D341Med (cell line): Measurements from ENCODE around the gene CENATAC.
A peak's percentile ranks its signal among the peaks of the same experiment; 100 is the strongest.
"Not testable (repeated sequence)": the region's sequence is repeated elsewhere in the genome, so short reads cannot be mapped to it uniquely, and the experiment has no call there.

Source experiments
- DNase-seq: peaks from one replicate; pipeline ENCODE4 v3.0.0; 2012; ENCODE audit warnings: low spot score

Gene CENATAC

DNA sequence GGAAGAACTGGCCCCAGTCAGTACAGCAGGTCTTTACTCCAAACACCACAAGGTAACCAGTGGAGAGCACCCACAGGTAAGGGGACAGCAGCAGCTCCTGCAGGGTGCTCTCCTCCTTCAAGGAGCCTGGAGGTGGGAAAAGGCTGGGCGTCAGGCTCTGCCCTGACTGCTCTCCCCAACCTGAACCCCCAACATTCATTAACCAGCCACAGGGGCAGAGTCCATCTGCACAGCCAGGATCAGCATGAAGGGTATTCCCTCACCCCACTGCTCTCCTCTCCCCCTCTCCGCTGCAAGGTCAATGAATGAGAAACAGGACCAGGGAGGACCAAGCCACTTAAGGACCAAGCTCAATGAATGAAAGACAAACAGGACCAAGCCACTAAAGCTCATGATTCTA lies 29.0 kb downstream of the CENATAC start:
- no peak for DNase-seq

DNA sequence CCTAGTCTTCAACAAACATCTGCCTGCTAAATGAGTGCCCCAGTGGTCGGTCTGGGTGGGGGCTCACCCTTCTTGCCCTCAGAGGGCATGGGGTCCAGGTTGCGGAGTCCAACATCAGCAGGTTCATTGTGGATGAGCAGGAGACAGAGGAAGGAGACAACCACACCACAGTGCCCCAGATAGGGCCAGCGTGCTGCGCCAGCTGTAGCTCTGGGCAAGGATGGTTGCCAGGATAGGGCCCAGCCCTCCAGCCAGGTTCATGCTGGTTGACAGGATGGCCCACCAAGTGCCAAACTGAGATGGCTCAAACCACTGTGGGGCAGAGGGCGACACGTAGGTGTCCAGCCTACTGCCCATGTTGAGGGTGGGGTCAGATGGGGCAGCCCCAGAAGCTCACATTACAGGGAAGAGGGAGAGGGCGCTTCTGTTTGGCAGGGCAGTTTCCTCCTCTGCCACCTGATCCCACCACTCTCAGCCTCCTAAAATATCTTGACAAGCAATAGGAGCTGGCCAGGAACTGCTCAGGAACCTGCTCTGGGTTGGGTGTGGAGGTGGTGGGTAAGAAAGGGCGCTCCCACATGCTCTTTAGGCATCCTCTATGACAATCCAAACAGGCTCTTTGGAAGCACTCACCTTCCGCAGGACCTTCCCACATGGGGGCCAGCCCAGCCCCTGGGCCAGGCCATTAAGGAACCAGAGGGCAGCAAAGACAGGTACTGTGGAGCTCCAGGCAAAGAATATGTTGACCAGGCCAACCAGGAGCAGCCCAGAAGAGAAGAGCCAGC lies 29.8 kb downstream of the CENATAC start:
- DNase-seq = no peak

DNA sequence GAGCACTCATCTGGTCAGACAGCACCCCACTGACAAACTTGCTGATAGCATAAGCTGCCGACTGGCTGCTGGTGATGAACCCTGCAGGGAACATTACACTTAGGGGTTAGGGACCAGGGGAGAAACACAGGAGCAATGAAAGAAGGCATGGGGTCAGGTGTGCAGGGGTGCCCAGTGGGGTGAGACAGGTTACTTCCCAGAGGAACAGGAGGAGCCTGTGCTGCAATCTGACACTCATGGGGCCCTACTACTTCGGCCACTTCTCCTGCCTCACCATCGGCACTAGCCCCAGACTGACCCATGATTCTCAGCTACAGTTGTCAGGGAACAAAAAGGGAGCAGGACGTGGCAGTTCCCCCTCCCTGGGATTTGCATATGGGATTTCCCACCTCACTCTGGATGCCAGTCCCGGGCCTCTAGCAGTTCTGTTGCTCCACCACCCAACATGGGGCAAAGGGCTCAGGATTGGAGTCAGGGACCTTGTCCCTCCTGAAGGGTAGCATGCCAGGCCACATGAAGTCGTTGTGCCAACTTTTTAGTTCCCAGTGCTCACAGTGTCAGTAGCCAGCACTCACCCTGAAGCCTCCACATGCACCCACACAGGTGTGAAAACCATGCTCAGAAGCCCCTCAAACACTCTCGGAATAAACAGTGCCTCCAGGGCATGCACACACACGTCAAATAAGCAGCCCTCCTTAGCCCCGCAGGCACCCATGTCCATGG lies 30.6 kb downstream of the CENATAC start:
- DNase-seq = no peak

DNA sequence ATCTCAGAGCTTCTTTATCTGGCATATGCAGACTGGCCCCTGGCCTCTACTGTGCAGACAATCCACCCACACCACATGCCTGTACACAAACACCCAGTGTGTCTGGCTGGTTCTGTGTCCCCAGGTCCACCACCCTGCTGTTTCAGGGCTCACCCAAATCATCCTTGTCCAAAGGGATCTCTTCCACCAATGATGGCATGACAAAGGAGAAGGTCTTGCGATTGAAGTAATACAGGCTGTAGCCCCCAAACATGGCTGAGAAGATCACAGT lies 31.1 kb downstream of the CENATAC start:
- DNase-seq = no peak

DNA sequence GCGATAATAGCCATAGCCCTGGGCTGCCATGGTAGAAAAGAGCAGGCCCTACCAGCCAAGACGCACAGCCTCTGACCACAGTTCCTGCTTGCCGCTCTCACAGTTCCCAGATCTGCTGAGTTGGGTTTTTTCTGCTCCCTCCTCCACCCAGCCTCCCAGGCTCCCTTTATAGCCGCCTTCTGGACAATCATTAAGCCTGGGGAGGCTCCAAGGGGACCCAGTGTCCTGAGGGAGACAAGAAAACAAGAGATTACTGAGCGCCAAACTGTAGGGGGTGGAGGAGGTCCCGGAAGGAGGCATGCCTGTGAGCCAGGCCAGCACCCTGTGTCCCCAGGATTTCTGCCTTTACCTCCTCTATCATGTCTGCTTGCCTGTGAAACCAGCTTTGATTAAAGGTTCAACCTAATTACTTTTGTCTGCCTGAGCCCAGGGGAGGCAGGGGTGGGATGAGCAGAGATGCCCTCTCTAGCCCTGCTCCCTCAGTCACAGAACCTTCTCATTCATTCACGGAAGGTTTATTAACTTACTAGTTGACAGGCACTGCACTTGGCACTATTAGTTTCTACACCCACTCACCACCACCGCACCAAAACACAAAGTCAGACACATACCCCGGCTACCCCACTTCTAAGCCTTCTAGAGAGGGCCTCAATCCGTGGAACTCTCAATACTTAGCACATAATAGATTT lies 31.5 kb downstream of the CENATAC start:
- DNase-seq = peak; percentile 42

DNA sequence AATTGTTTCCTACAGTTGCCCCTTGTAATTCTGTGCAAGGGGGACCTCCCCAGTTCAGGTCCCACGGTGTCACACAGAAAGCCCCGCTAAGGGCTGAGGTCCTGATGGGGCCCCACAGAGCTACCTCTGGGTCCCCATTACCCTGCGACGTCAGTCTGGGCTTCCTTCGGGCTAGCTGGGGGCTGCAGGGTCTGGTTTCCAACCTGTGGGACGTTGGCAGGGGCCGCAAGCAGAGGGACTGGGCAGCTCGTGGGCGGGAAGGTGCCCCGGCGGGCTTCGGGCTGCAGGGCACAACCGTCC lies 32.0 kb downstream of the CENATAC start:
- no peak for DNase-seq

DNA sequence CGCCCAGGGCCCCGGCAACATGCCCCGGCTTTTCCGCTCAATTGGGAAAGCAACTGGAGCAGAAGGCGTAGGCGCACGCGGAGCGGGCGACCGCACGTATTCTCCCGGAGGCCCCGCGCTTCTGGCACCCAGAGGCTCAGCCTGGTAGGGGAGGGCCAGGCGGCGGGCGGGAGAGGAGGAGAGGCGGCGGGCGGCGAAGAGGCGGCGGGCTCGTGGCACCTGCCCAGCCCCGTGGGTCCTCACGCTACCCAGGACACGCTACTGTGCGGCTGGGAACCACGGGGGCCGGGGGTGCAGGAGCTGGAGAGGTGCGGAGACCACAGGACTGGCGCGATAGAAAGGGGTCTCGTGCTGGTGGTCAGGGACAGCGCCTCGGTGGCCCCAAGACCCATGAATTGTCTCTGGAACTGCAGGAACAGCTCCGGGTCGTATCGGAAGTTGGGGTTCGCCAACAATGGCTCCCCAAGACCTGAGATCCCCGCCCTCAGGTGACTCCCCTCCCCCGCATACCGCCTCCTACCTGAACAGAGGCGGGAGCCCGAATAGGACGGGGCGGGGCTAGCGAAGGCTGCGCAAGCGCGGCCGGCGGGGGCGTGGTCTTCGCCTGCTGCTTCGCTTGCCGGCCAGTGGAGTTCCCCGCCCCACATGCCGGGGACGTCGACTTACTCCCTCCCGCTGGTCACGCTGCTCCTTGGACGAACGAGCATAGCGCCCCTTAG lies 32.5 kb downstream of the CENATAC start, which contains the start of gene SLC37A4:
TSS of gene SLC37A4 (minus strand) at position 549 of the 719 bp plus-strand sequence.
- peak; percentile 97 for DNase-seq

DNA sequence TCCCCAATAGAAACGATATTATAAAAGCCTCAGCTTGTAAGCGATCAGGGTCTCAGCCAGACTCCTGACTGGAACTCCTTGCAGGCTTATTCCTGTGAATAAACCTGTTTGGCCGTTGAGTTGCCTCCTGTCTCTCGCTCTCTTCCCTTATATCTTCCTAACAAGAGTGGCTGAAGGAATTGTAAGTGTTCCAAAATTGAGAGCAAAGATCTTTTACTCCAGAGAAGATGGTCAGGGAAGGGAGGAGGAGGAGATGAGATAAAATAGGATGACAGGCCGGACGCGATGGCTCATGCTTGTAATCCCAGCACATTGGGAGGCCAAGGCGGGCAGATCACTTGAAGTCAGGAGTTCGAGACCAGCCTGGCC lies 34.0 kb downstream of the CENATAC start:
- DNase-seq = no peak

DNA sequence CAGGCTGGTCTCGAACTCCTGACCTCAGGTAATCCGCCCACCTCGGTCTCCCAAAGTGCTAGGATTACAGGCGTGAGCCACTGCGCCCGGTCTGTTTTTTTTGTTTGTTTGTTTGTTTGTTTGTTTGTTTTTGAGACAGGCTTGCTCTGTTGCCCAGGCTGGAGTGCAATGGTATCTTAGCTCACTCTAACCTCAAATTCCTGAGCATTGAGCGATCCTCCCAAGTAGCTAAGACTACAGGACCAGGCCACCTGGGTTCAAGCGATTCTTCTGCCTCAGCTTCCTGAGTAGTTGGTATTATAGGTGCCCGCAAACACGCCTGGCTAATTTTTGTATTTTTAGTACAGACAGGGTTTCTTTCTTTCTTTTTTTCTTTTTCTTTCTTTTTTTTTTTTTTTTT lies 35.5 kb downstream of the CENATAC start:
- DNase-seq = not testable (repeated sequence)

DNA sequence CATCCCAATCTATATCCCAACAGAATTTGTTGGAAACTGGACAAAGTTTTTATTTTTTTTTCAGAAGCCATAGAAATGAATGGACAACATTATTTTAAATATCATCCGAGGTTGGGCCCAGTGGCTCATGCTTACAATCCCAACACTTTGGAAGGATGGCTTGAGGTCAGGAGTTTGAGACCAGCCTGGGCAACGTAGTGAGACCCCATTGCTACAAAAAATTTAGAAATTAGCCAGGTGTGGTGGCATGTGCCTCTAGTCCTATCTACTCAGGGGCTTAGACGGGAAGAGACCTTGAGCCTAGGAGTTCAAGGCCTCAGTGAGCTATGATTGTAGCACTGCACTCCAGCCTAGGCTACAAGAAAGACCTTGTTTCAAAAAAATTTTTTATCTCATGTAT lies 36.9 kb downstream of the CENATAC start:
- no peak for DNase-seq

DNA sequence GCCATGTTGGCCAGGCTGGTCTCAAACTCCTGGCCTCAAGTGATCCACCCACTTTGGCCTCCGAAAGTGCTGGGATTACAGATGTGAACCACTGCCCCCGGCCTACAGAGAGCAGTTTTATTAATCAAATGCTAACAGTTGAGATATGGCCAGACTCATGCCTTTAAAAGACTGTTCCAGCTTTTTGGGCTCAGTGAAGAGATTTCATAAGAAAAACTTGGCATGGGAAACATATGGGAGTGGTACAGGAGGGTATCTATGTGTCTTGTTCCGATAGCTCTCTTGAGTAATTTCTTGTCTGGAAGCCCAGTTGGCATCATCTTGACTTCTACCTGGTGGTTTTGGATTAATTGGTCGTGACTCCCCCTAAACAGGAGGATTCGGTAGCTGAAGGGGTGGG lies 40.9 kb downstream of the CENATAC start:
- no peak for DNase-seq

DNA sequence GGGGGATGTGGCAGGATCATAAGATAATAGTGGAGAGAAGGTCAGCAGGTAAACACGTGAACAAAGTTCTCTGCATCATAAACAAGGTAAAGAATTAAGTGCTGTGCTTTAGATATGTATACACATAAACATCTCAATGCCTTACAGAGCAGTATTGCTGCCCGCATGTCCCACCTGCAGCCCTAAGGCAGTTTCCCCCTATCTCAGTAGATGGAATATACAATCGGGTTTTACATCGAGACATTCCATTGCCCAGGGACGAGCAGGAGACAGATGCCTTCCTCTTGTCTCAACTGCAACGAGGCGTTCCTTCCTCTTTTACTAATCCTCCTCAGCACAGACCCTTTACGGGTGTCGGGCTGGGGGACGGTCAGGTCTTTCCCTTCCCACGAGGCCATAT lies 41.5 kb downstream of the CENATAC start:
- not testable (repeated sequence) for DNase-seq

DNA sequence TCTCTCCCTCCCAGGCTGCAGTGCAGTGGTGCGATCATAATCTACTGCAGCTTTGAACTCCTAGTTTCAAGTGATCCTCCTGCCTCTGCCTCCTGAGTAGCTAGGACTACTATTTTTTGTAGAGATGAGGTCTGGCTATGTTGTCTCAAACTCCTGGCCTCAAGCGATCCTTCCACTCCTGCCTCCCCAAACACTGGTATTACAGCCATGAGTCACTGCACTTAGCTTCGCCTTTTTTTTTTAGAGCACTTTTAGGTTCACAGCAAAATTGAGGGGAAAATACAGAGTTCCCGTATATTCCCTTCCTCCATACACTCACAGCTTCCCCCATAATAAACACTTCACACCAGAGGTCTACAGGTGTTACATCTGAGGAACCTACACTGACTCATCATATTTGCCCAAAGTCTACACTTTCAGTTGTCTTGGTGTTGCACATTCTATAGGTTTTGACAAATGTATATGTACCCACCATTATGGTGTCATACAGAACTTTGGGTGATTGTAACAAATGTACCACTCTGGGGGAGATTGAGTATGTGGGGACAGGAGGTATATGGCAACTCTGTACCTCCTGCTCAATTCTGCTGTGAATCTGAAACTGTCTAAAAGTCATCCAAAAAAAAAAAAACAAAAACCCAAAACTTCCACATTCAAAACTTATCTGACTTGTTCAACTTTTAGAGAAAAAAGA lies 44.0 kb downstream of the CENATAC start:
- no peak for DNase-seq

DNA sequence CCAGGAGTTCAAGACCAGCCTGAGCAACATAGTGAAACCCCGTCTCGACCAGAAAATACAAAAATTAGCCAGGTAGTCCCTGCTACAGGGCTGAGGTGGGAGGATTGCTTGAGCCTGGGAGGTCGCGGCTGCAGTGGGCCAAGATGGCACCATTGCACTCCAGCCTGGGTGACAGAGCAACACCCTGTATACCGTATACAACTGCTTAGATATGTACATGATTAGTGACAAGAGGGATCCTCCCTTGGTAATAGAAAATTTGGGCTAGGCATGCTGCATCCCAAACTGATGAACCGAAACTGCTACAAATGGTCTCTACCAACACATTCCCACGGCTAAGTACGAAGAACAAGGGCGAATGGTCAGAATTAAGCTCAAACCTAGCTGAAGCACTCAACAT lies 45.0 kb downstream of the CENATAC start:
- DNase-seq = no peak

DNA sequence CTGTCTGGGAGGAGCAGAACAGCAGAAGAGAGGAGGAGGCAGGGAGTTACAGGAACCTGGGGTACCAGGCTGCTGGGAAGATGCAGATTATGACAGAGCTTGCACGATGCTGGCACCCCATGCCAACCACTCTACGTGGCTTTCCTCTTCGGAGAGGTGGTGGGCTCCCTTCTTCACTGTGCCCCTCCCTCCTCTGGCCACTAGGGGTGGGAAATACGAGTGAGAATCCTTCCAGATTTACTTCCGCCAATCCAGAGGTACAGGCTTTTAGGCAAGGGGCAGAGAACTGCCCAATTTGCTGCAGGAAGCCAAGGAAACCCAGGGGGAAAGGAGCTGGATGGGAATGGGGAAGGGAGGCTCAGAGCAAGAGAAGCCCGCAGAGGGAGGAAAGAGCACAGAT lies 46.8 kb downstream of the CENATAC start:
- no peak for DNase-seq

DNA sequence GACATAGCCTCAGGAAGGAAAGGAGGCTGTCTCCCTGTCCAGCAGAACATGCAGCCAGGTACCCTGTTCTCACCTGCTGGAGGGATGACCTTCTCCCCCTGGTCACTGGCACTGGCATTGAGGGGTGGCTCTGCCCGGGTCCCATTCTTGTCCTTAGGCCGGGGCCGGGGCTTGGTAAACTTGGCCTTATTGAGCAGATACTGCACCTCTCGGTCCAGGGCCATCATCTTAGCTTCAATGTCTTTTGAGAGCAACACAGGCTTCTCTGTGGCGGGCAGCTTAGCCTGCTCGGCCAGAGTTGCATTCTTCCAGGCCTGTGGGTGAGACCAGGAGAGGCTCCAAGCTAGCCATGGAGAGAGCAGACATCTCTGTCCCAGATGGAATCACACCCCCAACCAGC lies 48.6 kb downstream of the CENATAC start:
- DNase-seq = no peak

DNA sequence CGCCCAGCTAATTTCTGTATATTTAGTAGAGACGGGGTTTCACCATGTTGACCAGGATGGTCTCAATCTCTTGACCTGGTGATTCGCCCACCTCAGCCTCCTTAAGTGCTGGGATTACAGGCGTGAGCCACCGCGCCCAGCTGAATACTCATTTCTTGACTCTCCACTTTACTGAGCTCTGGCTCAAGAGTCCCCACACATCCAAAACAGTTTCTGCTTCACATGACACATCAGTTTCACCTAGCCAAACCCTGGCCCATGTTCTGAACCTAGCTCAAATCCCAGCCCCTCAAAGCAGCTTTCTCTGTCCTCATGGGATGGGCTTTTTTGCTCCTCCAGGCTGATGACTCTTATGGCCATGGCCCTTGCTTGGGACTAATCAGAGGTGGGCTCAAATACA lies 49.3 kb downstream of the CENATAC start:
- no peak for DNase-seq

DNA sequence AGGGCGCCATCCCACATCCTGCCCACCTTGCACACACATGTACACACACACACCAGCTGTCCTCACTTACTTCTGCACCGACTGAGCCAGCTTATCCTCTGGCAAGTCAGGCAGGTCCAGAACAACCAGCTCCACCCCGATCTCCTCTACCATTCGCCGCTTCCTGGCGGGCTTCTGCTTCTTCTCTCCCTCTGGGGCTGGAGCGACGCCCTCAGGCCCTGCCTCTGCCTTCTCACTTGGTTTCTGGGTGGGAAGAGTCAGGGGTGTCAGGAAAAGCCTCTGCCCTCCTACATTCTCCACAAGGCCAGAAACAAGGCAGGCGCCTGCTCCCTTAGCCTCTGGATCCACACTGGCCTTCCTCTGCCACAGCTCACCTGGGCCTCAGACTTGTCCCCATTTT lies 50.7 kb downstream of the CENATAC start:
- no peak for DNase-seq

DNA sequence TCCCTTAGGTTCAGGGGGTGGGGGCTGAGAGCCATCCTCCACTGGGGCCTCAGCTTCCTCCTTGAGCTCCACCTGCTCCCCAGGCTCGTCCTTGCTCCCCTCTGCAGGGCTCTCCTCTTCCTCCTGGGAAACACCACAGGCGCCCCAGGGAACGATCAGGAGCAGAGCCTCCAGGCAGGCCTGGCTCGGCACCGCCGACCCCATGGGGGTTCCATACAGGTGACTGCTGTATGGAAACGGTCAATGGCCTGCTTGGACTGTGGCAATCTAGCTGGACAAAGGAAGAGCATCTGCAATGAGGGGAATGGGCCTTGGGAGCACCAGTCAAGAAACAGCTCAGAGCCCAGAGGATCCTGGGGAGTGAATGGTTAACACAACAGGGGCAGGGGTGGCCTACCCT lies 51.1 kb downstream of the CENATAC start:
- no peak for DNase-seq

DNA sequence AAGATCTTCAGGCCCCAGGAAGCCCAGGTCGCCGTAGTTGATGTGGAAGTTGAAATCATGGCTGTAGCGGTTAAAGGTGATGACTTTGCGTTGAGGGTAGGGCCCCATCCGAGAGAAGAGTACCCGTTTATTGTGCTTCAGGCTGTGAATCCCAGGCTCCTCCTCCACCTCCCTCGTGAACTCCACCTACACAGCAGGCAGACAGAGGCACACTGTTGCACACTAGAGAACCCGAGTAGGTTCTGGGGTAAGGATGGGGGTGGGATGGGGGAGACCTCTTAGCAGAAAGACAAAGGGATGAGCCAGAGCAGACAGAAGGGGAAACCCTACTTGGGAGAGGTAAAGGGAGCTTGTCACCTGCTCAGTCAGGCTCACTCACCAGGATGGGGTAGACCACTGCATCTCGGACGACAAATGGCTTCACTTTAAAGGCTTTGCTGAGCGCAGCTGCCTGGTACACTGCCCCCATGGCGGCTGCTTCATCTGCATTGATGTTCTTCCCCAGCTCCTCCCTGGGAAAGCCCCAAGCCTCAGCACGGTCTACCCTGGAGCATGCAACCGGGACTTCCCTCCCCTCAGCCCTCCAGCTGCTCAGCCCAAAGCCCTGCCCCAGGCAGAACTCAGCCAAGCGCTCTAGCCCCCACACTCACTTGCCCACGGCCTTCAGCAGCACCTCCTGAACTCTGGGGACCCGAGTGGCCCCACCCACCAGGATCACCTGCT lies 53.7 kb downstream of the CENATAC start:
- no peak for DNase-seq

DNA sequence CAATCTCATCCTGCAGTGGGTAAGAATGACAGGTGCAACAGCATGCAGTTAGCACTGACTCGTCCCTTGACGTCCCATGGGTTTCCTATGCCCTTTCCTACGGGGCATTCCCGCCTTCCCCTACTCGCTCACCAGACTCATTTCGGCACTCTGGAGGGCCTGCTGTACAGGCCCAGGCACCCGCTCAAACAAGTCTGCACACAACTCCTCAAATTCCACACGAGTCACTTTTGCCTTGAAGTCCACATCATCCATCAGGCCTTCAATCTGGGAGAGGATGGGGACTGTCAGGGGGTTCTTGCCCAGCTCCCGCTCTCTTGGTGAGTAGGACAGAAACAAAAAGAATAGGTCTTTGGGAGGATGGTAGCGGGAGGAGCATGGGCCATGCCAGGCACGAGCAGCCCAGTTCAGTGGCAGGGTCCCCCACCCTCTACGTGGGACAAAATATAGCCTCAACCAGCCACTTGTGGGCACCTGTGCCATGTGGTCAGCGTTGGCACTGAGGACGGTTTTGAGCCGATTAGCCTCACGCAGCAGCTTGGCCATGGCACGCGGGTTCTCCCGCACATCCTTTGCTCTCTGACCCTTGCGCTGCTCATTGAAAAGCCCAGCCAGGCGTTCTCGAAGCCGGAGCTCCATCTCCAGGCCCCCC lies 54.4 kb downstream of the CENATAC start:
- no peak for DNase-seq
